Measurements from ENCODE around the gene PLCL2.

PLCL2 gene
- 8.3 to 68.5 (median 42.1) reads per million in 18 experiments for total RNA-seq

DNA sequence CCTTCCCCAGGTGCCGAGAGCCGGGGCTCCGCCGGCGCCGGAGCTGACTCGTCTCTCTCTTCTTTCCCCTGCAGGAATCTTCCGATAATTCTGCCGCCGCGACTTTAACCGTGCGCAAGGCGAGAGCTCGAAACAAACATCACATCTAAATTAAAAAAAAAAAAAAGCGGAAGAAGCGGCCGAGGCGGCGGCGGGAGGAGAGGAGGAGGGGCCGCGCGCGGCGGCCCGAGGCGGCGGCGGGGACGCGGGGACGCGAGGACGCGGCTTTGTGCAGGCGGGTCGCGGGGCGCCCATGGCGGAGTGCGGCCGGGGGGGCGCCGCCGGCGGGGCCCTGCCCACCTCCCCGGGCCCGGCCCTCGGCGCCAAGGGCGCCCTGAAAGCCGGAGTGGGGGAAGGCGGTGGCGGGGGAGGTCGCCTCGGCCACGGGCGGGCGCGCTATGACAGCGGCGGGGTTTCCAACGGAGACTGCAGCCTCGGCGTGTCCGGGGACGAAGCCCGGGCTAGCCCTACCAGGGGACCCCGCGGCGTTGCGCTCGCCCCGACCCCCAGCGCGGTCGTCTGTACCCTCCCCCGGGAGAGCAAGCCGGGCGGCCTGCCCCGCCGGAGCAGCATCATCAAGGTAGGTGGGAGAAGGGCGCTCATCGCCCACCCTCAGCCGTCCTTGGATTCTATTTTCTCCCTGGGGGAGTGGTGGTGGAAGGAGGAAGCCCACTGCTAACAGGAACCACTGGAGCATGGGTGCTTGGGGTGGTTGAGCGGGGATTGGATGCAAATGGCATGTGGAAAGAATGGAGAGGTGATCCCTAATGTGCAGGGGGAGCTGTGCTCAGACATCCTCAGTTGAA lies at the start of gene PLCL2:
TSS of gene PLCL2 (plus strand) at position 208 of the 845 bp plus-strand sequence. CDS start at position 293, 85 bp downstream.
- DNase-seq: peak; percentile 71 to 73

DNA sequence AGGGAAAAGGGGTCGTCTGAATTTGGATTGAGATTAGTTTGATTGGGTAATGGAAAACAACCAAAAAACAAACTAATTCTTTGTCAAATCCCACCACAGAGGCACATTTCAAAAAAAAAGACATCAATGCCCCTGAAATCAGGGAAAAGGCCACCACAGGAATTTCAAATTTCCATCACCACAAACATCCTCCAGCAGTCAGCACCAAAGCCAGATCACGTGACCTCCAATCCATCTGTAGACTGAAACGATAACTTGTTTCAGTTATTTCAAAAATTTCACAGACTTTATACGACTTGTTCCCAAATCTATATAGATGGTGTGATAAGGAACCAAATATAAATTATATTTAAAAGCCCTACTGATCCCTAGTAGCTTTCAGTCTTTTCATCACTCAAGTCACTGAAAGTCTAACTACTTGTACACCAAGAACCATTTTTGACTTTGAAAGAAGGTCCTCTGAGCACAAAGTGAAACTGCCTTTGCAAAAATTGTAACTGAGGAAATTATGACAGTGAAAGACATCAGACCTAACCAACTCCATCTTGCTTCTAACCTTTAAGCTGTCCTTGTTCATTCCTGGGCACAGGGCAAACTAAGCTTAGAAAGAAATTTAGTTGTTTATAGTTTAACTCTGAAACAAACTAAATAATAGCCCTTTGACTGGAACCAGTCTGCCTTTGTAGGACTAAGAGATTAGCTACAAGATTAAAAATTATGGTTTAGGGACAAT lies 48.1 kb upstream of the PLCL2 start:
- DNase-seq: no peak

DNA sequence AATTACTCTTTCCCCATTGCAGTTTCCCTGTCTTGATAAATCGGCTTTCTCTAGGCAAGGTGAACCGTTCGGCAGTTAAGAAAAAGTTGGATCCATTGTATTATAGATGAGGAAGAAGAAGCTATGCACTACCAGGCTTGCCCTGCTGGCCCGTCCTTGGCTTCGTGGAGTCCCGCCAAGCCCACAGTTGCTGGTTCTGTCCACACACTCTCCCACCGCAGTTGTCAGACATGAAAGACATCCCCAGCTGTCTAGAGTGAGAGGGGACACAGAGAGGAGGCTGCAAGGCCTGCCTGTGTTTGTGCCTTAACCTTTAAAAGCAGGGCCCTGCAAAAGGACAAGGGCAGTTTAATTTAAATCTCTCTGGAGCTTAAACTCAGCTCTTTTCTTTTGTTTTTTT lies 47.2 kb upstream of the PLCL2 start:
- no peak for DNase-seq

DNA sequence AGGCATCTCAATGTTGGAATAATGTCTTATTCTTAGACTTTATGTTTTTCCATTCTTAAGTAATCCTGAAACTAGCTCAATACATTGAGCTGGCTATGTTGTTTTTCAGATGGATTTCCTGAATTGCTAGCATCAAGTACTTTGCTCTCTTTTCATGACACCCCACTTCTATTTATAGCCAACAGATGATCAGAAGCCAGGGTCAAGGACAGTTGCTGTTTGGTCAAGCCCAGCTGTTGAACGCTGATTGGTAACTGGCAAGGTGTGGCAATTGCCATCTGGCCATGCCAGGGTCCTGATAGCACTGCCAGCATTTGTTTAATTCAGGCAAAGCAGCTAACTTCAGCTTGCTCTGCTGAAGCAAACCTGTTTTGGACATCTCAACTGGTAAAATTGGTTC lies 46.2 kb upstream of the PLCL2 start:
- no peak for DNase-seq

DNA sequence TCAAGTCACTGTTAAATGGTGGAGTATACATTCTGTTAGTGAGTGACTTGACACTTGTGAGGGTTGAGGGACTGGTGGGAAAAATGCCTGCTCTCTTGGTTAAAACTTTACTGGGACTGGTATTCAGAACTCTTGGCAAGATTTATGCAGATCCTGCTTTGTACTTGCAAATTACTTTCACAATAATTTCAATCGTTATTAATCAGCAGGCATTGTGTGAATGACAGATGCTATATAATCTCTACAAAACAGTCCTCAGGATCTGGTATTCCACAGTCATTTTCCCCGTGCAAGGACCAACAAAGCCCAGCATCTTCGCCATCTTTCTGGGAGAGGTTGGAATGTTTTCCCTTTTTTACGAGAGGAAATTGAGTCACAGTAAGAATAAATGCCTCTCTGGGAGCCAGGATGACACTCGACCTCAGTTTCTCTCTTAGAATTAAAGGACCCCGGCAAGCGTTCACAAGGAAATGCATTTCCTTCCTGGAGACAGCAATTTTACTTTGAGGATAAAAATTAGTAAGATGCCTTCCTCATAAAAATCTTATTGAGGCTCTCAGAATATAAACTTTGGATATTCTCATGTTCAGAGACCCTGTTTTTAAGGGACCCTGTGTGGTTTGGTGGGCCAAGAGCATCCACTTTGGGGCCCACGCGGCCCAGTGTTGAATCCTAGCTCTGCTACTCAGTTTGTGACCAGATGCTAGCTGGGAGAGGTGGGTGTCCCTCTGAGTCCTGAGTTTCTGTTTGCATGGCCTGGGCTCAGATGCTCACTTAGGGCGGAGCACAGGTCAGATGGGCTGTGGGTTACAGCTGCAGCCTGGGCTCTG lies 45.3 kb upstream of the PLCL2 start:
- no peak for DNase-seq

DNA sequence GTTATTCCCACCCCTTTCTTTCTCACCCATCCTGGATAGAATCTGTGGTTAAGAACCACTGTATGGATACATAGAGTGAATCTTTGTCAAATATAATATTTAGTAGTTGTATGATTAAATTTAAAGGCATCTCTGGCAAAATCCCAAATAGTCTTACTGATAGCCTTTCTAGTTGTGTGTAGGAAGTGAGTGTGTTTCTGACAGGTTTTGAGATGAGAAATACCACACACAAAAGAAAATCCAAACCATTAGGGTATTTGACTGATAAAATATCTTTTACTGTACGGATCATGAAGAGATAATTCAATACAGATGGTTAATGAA lies 44.7 kb upstream of the PLCL2 start:
- DNase-seq: no peak

DNA sequence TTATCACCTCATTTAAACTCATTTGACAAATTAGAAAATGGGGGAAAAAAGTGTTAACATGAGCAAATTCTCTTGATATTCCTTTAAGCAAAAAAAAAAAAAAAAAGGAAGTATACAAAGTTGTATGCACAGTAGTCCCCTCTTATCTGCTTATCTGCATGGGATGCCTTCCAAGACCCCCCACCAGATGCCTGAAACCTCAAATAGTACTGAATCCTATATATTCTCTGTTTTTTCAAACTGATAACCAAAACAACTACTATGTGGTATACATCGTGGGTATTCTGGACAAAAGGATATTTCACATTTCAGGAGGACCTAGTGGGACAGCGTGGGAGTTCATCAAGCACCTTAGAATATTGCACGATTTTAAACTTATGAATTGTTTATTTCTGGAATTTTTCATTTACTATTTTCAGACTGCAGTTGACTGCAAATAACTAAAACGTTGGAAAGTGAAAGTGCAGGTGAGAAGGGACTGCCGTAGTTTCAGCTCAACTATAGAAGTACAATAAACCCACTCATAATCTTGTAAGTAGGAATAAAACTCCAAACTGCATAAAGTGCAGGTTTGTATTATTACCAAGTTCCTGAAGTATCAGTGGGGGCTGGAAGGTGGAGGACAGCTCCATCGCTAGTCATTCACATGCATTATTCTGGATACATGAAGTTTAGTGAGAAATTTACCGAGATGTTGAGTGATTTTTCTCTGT lies 43.6 kb upstream of the PLCL2 start:
- DNase-seq: no peak

DNA sequence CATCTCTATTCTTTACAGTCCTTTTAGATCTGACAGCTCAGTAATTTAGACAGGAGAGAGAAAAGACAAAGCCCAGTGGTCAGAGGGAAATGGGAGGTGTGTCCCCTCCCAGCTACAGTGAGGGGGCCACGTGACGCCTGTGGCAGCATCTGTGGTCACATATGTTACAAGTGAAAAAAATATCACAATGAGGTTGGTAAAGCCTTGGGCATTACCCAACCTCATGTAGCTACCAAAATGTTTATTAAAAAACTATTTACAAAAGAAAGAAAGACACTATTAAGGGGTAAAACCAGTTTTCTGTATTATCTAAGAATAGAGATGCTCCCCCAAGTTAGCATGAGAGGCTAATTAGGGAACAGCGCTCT lies 42.9 kb upstream of the PLCL2 start:
- peak; percentile 38 to 67 for DNase-seq

DNA sequence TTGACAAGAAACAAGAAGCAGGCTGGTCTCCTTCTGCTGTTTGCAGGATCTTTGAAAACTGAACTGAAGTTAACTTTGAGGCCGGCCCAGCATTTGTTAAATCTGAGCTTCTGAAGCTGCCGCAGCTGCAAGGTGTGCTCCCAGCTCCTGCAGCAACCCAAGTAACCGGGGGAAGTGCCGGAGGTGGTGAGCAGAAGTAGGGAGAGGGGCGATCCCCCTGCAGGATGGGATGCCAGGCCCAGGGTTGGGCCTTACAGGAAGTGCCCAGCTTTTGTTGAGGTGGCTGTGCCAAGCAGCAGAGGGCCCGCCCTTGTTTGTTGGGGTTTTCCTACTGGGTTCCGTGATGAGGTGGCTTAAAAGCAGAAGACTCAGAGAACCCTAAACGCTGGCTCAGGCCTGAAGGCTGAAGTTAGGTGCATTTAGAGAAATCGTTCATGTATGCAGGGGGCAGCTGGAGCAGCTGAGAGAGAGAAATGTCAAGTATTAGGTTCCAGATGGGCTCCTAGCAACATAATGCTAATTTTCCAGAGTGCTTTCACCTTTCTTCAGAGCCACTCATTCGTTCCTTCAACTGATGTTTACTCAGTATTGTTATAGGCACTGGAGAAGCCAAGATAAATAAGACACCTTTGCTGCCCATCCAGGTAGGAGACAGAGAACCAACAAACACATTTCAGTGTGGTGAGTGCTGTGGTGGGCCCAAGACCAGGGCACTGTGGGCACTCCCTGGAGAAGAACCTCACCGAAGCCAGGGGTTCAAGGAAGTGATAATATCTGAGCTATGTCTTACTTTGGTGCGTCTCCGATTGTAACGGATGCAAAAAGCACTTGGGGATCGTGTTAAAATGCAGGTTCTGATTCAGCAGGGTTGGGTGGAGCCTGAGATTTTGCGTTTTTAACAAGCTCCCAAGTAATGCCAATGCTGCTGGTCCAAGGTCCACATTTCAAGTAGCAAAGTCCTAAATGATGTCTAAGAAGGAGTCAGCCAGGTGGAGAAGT lies 42.2 kb upstream of the PLCL2 start:
- DNase-seq: peak; percentile 59 to 74

DNA sequence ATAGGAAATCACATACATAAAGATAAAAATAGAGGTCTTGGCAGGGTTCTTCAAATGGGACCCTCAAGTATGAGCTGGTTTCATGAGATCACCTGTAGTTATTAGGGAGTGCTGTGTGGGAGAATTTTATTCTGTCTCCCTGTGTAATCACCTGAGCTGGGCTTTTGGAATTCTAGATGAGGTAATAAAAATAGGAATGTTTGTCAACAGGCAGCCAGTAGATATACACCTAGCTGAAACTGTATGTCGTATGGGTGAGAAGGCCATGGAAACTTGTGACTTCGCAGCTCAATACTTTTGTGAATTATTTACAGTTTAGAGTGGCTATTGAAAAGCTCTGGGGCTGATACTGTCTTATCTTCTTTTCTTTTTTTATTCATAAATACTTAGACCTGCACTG lies 40.5 kb upstream of the PLCL2 start:
- no peak for DNase-seq

DNA sequence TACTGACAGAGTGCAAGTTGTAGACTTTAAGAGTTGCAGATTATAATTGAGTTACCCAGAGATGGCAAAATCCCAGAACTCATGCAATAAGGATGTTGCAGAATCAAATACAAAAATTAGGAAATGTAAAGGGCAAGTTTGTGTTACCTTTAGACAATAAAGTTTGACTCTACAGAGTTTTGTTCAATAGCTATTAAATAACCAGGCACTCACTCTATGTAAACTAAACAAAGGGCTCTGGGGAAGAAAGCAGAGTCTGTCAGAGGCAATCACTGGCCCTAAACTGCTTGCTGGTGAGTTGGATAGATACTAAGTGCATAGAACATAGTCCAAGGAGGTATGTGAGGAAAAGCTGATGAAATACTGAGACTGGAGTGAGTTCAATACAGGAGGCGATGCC lies 40.0 kb upstream of the PLCL2 start:
- peak; percentile 15 to 71 for DNase-seq

DNA sequence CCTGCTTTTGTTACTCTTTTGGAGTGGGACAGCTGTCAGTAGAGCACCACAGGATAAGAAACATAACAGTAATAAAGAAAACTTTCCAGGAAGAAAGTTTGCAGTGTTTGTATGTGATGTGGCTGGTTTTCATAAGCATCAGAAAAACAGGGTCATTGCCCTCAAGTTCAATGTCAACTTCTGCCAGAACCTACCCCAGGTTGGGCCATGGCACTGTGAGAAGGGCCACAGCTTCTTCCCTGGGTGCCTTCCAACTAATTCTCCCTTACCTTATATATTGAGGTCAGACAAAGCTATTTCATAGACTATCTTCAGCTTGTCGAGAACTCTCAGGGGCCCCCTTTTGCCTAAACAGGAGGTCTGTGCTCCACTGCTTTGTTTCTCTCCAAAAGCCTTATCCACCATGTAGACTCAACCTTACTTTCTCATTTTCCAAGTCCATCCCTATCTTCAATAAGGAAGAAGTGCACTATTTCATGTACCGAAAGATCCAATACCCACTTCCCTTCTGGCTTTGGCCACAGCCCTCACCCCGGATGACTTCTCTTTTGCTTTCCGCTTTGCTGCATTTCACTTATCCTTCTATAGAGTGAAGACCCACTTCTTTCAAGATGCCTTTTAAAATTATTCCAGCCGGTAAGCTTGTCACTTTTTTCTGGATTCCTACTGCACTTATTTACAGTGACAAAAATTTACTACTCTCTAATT lies 38.2 kb upstream of the PLCL2 start:
- DNase-seq: peak; percentile 49 to 53

DNA sequence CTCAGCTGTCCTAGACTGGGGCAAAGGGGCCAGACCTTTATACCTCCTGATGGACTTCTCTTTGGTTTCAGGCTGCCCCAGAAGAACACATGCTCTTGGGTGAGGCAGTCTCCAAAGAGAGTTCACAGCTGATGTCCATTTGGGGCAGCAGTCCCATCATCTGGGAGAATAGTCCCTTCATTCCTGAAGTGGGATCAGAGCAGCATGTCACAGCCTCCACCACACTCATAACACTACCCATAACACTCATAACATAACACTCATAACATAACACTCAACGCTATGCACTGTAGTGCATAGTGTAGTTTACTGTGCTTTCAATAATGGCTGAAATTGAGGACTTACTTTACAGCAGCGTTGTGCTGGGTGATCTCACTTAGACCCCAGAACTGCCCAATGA lies 36.7 kb upstream of the PLCL2 start:
- no peak for DNase-seq

DNA sequence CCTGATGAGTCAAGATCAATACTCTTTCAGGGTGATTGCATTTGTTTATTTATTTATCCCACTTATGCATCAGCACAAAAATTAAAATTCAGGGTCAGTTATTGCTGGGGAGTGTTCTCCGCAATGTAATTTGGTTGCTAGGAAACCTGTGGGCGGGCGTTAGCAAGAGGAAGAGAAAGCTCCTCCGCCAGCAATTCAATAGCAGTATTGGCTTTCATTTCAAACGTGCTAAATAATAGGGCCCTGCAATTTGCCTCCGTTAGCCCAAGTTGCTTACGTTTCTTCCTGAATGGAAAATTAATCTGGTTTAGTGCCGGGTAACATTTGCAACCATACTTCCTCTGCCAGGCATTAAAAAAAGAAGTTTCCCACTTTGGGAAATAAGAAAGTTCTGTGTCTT lies 35.5 kb upstream of the PLCL2 start:
- peak; percentile 84 to 85 for DNase-seq

DNA sequence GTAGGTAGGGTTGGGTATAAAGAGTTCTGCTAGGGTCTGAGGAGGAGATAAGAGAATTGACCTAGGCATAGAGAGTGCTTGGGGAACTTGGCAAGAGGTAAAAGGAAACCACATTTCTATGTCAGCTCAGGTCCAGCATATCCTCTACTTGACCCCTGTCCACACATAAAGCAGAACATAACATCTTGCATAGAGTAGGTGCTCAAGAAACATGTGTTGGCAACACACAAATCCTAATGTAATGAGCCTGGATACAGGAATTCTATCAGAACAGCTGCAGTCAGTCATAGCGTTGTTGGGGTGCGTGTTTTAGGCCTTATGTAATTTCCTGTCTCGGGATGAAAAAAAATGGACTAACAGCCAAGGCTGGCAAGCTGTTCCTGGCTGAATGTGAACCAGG lies 35.0 kb upstream of the PLCL2 start:
- peak; percentile 21 to 23 for DNase-seq

DNA sequence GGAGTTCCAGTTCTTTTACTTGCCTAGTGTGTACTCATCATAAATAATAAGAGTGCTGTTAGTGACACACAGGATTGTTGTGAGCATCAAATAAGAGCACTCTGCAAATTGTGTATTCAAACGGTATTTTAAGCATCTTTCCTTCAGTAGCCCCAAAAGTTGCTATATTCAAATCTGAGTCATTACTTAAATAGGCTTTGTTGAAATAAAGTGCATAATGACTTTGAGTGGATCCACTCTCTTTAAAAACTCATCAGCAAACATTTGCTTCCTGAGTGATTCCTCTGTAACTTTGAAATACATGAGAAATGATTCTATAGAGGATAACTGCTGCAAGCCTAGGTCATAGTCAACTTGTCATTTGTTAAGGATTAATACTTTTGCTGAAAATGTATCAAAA lies 29.3 kb upstream of the PLCL2 start:
- no peak for DNase-seq

DNA sequence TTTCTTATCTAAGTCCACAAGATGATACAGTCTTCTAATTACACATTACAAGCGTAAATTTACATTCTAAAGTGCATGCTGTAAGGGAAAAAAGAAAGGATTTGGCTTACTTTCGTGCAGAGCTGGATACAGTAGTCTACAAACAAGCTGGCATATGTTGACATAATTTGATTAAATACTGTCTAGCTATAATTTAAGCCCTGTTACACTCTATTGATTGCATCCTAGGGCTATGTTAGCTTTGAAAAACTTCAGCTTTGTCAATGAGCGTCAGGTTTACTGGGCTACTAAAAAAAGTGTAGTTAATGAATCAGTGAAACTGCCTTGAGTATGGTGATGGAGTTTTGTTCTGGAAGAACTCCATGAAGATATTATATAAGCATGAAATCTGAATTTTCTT lies 24.5 kb upstream of the PLCL2 start:
- DNase-seq: no peak

DNA sequence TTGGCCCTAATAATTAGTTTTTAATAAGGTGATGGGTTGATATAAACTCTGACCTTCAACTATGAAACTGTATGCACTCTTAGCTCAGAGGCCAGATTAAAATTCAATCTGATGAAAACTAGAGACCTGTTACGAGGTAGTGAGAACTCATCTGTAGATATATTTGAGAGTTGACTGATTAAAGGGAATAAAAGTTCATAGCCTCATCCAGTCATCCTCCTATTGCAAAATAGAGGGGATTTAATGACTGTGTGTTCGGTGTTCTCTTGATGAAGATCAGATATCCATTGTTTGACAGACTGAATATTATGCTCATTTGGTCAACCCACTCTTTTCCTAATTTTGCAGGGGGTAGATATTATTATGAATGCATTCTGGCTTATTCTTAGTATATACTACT lies 23.3 kb upstream of the PLCL2 start:
- DNase-seq: no peak

DNA sequence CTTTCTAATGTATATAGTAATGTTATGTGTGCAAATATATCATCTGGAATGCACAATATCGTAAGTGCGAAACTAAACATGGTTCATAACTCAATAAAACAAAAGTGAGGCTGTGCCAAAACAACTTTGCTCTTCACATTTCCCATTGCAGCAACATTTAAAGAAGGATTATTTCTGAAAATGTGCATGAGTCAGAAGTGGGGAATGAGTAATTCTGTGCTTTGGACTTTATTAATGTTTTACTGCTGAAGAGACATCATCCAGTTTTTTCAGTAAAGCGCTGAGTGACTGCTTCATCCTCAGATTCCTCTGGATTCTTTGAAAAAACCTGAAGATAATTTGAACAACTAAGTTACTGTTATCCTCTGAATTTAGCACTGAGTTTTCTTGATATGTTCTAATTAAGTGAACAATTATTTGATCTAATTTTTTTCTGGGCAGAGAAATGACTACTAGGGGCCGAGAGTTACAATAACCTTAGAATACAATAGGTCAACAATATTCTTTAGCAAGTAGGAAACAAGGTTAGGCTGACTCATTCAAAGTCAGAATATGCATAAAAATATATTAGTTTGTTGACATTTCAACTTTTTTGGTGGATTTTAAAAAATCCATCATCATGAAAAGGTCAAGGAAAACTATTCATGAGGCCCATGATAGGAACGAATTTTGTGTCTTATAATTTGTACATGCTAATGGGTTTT lies 20.0 kb upstream of the PLCL2 start:
- no peak for DNase-seq

DNA sequence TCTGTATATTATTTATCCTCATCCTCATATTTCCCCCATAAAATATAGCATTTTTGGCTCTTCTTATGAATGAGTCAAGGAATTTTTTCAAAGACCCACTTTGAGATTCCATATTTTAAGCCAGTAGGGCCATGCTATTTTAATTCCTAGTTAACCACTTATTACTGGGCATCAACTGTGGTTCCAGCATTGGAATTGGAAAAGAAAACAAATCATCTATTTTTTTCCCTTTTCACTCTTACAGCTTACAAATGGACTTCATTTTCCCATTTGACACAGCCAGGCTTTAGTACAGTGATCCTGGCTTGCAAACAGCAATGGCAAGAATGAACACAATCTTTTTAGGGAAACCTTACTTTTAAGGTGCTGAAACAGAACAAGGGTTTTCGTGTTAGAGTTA lies 19.4 kb upstream of the PLCL2 start:
- no peak for DNase-seq
